Mesodermal cell (in vitro differentiated cells): Measurements from ENCODE around the gene DOCK4.

ENCODE experiments used
- H3K27ac ChIP-seq: 2 replicates; pipeline ENCODE4 v1.7.0; 2013; ENCODE audit warnings: mild to moderate bottlenecking, low read depth, low read length, moderate library complexity; ENCODE audit not compliant: severe bottlenecking
- H3K36me3 ChIP-seq: 2 replicates; pipeline ENCODE4 v1.7.1; 2013; ENCODE audit warnings: mild to moderate bottlenecking, low read length, moderate library complexity; ENCODE audit not compliant: control insufficient read depth, insufficient read depth
- H3K4me1 ChIP-seq: one replicate; pipeline ENCODE4 v1.7.1; 2013; ENCODE audit warnings: mild to moderate bottlenecking, low read length; ENCODE audit not compliant: insufficient read depth, control insufficient read depth, poor library complexity, severe bottlenecking
- H3K4me3 ChIP-seq: 2 replicates; pipeline ENCODE4 v1.7.0; 2013; ENCODE audit warnings: low read length, control low read depth, mild to moderate bottlenecking; ENCODE audit not compliant: insufficient read depth, poor library complexity, severe bottlenecking; ENCODE audit errors: extremely low read depth
- H3K9me3 ChIP-seq: 2 replicates; pipeline ENCODE4 v1.7.1; 2013; ENCODE audit warnings: mild to moderate bottlenecking, low read length, moderate library complexity; ENCODE audit not compliant: control insufficient read depth
- WGBS, 2 experiments: methylation state at CpG; one replicate each; pipeline ENCODE4 v1.1.5; 2013; ENCODE audit warnings: missing lambda C conversion rate in 2 of 2; ENCODE audit not compliant: insufficient coverage in 2 of 2; 5-methylcytosine and 5-hydroxymethylcytosine counted together

Gene DOCK4

GRCh38 chr7:112220877-112221434, 14.8 kb upstream of the DOCK4 start:
- WGBS, 2 experiments: 88 to 92% methylated on average over 18 to 20 of the region's 20 CpGs
- Histone ChIP-seq H3K9me3 (no peaks in the 10 kb centered on the region), H3K36me3 (peaks cover 5% of the 10 kb centered on the region), H3K4me3 (no peak overlapping the region), H3K4me1 (no peaks in the 10 kb centered on the region), H3K27ac (no peak overlapping the region)

- no peaks in the 10 kb centered on the region for H3K9me3 ChIP-seq
- H3K4me1 ChIP-seq: peaks cover 12% of the 10 kb centered on the region
- no peak overlapping the region for H3K27ac ChIP-seq
- WGBS, 2 experiments: no CpG with 5 or more reads among the region's 4 CpGs
- H3K36me3 ChIP-seq: no peaks in the 10 kb centered on the region
- H3K4me3 ChIP-seq: no peak overlapping the region
These were observed 9.6 kb upstream of the DOCK4 start for GRCh38 chr7:112215787-112216186.

GRCh38 chr7:112214883-112215282, 8.7 kb upstream of the DOCK4 start:
- no peaks in the 10 kb centered on the region for H3K36me3 ChIP-seq
- WGBS, 2 experiments: 83 to 93% methylated on average over 2 of the region's 2 CpGs

GRCh38 chr7:112214268-112214667, 8.1 kb upstream of the DOCK4 start:
- H3K4me1 ChIP-seq: peaks cover 12% of the 10 kb centered on the region
- no peak overlapping the region for H3K4me3 ChIP-seq
- no peaks in the 10 kb centered on the region for H3K9me3 ChIP-seq
- no peaks in the 10 kb centered on the region for H3K36me3 ChIP-seq
- no peak overlapping the region for H3K27ac ChIP-seq

More at GRCh38 chr7:112214883-112215282, 8.7 kb upstream of the DOCK4 start:
- no peaks in the 10 kb centered on the region for H3K9me3 ChIP-seq
- no peak overlapping the region for H3K27ac ChIP-seq
- H3K4me1 ChIP-seq: peaks cover 12% of the 10 kb centered on the region
- no peak overlapping the region for H3K4me3 ChIP-seq

- no peak overlapping the region for H3K27ac ChIP-seq
- no peak overlapping the region for H3K4me3 ChIP-seq
- no CpG with 5 or more reads among the region's 1 CpG for WGBS, 2 experiments
- no peaks in the 10 kb centered on the region for H3K9me3 ChIP-seq
- H3K4me1 ChIP-seq: peaks cover 12% of the 10 kb centered on the region
- no peaks in the 10 kb centered on the region for H3K36me3 ChIP-seq
These were observed 7.5 kb upstream of the DOCK4 start for GRCh38 chr7:112213735-112214134.

GRCh38 chr7:112212571-112212970, 6.4 kb upstream of the DOCK4 start:
- Histone ChIP-seq H3K4me1 (peaks cover 12% of the 10 kb centered on the region), H3K36me3 (no peaks in the 10 kb centered on the region), H3K9me3 (no peaks in the 10 kb centered on the region), H3K27ac (no peak overlapping the region), H3K4me3 (no peak overlapping the region)
- WGBS, 2 experiments: 100% methylated on average over 1 of the region's 2 CpGs; no CpG with 5 or more reads in 1 of the 2 experiments

GRCh38 chr7:112211348-112211907, 5.2 kb upstream of the DOCK4 start:
- Histone ChIP-seq H3K4me3 (no peak overlapping the region), H3K4me1 (peaks cover 12% of the 10 kb centered on the region), H3K27ac (no peak overlapping the region), H3K9me3 (no peaks in the 10 kb centered on the region), H3K36me3 (no peaks in the 10 kb centered on the region)
- no CpG with 5 or more reads among the region's 1 CpG for WGBS, 2 experiments

- WGBS, 2 experiments: 88 to 100% methylated on average over 2 to 3 of the region's 6 CpGs
- Histone ChIP-seq H3K9me3 (no peaks in the 10 kb centered on the region), H3K36me3 (no peaks in the 10 kb centered on the region), H3K27ac (no peak overlapping the region), H3K4me1 (peaks cover 12% of the 10 kb centered on the region), H3K4me3 (peak overlapping the region; percentile 98)
These were observed 1.6 kb upstream of the DOCK4 start for GRCh38 chr7:112207765-112208164.

- Histone ChIP-seq H3K9me3 (no peaks in the 10 kb centered on the region), H3K36me3 (no peaks in the 10 kb centered on the region), H3K4me1 (peaks cover 5% of the 10 kb centered on the region), H3K4me3 (peak overlapping the region; percentile 98), H3K27ac (peak overlapping the region; percentile 45)
- 4 to 6% methylated on average over 4 to 5 of the region's 14 CpGs for WGBS, 2 experiments
These were observed 893 bp upstream of the DOCK4 start for GRCh38 chr7:112206991-112207592.

GRCh38 chr7:112205343-112206237, 609 bp downstream of the DOCK4 start:
- Histone ChIP-seq H3K9me3 (no peaks in the 10 kb centered on the region), H3K4me3 (peak overlapping the region; percentile 98), H3K4me1 (peaks cover 5% of the 10 kb centered on the region), H3K36me3 (no peaks in the 10 kb centered on the region), H3K27ac (peak overlapping the region; percentile 87)
- WGBS, 2 experiments: 0% methylated on average over 38 to 51 of the region's 69 CpGs
